Activated CD8-positive, alpha-beta memory T cell treated with anti-CD3 and anti-CD28 coated beads for 48 hours (primary cell): Measurements from ENCODE around the gene BPGM.

Experiments used
- DNase-seq, 3 experiments: peaks; one replicate each; pipeline ENCODE4 v3.0.0-alpha.2; 2020; ENCODE audit warnings: low read depth in 2 of 3, low spot score in 2 of 3

The BPGM gene

DNA sequence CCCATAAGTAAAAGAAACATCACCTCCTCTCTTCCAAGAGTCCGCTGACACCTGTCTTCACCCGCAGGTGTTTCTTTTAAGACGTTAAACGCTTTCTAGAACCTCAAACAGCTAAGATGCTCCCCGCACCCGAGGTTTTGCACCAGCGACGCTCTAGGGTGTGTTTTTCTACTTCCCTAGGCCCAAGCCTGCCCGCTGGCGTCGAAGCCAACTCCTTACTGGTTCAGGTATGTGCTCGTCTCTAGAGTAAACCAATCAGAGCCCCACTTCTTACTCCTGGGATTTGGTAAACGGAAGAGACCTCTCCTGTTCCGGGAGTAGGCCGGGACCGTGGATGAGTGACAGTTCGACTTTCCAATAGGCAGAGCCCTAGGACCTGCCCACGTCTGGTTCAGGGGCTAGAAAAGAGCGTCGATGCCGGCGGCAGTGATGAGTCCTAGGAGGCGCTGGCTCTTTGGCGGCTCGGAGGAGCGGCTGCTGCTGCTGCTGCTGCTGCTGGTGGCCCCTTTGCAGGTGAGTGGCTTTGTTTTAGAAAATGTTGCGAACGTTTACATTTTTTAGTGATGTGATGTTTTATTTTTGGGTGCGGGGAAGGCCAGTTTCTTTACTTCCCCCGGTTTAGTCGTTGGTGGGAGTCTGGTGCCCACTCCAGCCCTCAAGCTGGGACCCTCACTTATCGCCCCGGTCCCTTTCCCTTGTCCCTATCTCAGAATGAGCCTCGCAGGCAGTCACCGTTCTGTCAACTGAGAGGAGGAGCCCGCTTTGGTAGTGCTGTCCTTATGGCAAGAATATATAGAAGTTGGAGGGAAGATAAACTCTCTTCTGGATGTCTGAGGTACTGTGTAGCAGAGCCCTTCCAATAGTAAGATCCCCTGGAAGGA is at the start of gene BPGM:
Gene BPGM, plus strand, starts transcription at position 429 of the 881 bp plus-strand sequence. CDS start 14,655 bp downstream, outside the sequence.
- DNase-seq = peak; percentile 72 to 88 (median 78)

GRCh38 chr7:134599371-134599770 is 47.3 kb upstream of the BPGM start:
- DNase-seq = no peak

GRCh38 chr7:134601459-134601858 is 45.2 kb upstream of the BPGM start:
- no peak for DNase-seq

DNA sequence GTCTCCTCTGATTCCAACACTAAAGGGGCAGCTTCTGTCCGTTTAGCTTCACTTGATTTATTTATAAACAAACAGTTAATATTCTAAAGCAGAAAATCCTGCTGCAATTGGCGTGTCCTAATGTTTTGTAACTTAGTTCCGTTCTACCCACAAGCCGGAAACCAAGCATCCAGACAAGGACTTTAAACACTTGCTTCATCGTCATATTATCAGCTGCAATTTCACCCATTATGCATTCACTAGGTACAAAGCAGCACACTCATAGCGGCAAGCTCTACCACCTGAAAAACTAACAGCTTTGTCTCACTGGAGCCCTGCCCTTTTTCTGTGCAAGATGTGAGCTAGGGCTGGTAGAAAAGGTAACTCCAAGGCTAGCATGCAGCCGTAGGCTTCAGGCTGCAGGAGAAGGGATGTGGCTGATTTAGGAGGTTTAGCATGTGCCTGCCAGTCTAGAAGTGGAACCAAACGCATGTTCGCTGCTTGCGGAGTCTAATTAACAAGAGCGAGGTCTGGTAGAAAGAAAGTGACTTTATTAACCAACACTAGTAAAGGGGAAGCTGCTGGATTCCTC is 43.7 kb upstream of the BPGM start:
- no peak for DNase-seq

DNA sequence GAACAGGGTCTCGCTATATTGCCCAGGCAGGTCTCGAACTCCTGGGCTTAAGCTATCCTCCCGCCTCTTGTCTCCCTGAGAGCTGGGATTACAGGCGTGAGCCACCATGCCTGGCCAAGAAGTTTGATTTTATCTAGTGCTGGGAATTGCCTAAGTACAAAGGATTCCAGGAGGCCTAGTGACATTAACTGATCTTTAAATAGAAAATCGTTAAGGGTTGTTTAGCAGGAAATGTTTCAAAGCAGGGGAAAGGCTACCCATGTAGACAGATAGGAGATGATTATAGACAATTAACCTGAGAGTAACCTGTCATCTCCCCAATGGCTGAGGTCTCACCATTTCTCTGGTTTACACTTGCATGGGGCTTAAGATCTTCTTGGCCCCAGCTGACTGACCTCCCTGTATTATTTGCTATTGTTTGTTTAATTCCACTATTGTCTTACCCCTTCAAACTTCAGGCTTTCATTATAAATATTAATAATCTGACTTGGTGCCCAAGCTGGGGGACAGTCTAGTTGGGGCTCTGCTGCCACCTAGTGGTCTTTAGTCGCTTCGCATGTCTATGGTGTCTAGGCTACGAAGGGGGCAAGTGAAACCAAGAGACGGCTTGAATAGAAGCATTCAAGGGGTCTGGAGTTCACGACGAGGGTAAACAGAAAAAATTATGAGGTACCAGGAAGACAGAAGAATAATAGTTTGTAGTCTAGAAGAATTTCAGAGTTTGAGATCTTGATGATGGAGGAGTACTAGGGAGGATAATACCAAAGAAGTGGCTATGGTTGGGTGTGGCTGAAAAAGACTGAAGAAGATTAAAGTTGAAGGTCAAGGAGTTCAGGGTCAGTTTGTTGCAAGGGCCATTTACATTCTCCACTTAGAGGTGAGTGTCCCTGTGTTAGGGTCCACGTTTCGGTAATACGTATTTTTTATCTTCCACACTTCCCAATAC is 40.4 kb upstream of the BPGM start:
- peak; percentile 11 to 19 (median 12) for DNase-seq

- no peak for DNase-seq
These were observed 35.0 kb upstream of the BPGM start for GRCh38 chr7:134611611-134612151.

DNA sequence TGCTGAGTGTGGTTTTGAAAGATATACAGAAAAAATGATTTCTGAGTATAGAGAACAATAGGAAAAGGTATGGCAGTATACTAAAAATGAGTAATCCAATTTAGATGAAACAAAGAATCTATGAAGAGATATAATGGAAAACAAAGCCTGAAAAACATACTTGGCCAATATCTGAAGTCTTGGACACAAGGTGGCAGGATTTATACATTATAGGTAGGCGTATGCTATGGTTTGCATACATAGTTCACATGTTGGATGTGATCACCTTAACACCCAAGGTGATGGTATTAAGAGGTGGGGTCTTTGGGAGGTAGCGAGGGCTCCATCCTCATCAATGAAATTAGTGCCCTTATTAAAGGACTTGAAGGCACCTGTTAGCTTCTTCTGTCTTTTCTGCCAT is 34.5 kb upstream of the BPGM start:
- DNase-seq = no peak

DNA sequence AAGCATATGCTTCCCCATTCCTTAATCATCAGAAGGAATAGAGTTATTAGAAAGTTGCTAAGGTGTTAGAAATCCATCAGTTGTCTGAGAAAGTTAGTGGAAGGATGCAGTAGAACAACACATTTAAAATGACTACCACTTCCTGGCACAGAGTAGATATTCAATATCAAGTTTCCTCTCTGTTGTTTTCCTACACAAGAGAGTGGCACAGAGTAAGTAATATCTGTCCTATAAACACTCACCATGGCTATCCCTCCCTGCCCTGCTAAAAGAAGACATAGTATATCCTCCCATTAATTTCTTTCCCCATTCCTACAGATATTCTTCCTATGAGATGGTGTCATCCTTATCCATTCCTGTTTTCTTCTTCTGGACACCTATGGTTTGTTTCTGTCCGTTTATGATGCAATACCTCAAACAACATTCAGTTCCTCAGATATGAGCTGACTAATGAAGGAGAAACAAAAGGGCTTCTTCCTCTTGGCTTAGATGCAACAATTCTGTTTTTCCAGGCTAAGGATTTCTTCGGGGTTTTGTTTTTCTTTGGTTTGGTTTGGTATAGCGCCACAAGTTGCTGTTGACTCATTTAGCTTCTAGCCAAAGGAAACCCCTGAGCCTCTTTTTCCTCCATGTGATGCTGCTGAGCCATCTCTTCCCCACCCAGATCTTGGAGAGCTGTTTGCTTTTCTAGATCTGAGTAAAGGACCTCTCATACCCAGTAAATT is 32.9 kb upstream of the BPGM start:
- peak in 1 of 3 experiments; percentile 11 for DNase-seq

DNA sequence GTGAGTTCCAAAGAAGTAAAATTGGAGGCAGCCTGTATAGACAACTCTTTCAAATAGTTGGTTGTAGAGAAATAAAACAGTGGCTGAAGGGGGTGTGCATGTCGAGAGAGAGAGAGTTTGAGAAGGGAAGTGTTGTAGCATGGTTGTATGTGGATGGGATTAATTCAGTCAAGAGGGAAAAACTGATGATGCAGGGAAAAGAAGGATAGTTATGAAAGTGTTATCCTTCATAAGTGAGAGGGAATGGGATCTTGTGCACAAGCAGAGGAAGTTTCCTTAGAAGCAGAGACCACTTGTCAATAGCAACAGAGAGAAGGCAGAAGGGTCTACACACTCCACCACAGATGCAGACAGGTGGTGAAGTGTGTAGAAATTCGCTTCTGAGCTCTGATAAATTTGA is 30.0 kb upstream of the BPGM start:
- DNase-seq = no peak

- no peak for DNase-seq
These were observed 27.7 kb upstream of the BPGM start for GRCh38 chr7:134618756-134619530.

GRCh38 chr7:134619627-134620331 is 26.9 kb upstream of the BPGM start:
- no peak for DNase-seq

DNA sequence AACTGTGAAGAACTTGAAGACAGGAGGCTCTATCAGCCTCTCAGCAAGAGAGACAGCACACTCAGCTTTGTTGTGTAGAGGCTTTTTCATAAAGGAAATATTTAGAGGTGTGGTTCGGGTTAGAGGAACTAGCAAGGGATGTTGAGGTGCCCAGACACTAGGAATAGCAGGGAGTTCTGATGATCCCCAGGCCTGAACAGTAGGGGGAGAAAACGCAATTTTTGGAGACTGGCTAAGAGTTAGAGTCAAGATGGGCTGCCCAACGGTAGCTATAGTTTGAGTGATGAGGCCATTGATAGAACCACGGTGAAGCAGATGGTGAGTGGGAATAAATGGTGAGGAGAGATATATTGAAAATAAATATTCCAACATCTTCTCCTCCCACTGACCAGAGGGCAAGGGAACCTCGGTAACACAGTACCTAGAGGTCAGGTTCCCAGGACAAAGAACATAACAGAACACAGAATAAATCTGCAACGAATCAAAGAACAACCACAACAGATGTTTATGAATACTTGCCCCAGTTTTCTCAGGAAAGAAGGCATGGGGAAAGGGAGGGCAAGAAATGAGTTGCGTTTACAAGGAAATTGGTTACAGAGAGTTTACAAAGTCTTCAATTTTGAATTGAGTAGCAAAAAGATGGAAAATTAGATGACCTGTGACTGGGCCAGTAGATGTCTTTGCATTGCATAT is 24.2 kb upstream of the BPGM start:
- DNase-seq = no peak

DNA sequence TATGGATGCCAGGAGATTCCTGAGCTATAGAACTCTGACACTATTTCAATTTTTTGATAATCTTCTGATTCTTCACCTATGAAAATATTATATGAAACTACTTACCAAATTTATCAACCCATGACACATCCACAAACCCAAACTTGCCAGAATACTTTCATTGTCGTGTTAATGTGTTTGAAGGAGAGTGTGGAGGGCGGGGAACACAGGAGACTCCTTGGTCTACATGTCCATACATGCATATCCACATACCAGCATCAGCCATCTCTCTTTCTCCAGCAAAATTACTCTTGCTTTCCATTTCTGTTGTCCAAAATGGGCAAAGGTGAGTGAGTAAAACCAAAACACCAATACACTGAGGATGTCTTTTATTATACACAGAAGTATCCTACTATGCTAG is 23.5 kb upstream of the BPGM start:
- DNase-seq = no peak

GRCh38 chr7:134625550-134625949 is 21.1 kb upstream of the BPGM start:
- DNase-seq = no peak

DNA sequence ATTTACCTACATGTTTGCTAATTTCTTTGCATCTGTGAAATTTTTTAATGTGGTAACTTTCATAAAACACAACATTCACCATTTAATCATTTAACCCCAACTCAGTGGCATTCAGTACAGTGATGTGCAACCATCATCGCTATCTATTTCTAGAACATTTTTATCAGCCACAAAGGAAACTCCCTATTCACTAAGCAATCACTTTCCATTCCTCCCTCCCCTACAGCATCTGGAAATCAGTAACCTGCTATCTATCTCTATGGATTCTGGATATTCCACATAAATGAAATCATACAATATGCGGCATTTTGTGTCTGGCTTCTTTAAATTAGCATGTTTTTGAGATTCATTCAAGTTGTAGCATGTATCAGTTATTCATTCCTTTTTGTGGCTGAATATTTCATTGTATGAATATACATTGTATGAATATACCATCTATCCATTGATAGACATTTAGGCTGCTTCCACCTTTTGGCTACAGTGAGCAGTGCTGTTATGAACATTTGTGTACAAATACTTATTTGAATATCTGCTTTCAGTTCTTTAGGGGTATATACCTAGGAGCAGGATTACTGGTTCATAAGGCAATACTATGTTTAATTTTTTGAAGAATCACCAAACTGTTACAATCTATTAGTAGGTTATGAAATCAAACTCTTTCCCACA is 19.4 kb upstream of the BPGM start:
- DNase-seq = no peak

GRCh38 chr7:134627775-134628153 is 18.9 kb upstream of the BPGM start:
- DNase-seq = no peak

DNA sequence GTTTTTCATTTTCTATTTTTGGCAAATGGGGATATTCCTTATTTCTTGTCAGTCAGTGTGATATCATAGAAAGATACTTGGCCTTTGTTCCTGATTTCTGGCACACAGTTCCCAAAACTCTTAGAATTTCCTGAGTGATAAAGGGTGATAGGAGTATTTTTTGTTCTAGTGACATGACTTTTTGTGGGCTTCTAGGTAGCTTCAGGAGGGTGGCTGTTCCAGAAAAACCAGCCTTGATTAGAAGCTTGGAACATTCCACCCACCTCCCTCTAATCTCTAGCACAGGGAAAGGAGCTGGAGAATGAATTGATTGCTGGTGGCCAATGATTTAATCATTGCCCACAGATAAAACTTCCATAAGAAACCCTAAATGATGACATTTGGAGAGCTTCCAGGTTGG is 17.2 kb upstream of the BPGM start:
- no peak for DNase-seq

- no peak for DNase-seq
These were observed 16.4 kb upstream of the BPGM start for GRCh38 chr7:134630237-134630636.
